Esophagus squamous epithelium (tissue), 4 donors: Measurements from ENCODE around the gene NHLH1.

Source experiments
- CTCF ChIP-seq, 6 experiments: fragments of 450-650 bp in 4 of 6; fragments of 200-600 bp in 2 of 6; sonication (generic) in 2 of 6; IDR thresholded peaks; one replicate each; pipeline ENCODE4 v1.5.1; 2016 to 2019; ENCODE audit warnings: antibody characterized with exemption in 6 of 6, mild to moderate bottlenecking in 4 of 6, moderate library complexity in 4 of 6
- POLR2A ChIP-seq, 4 donors: fragments of 450-650 bp; IDR thresholded peaks; one replicate each; pipeline ENCODE4 v1.6.1; 2017; ENCODE audit warnings: antibody characterized with exemption in 4 of 4, mild to moderate bottlenecking in 4 of 4, moderate library complexity in 3 of 4

GRCh38 chr1:160367934-160368923 is 1.4 kb downstream of the NHLH1 start:
- TF ChIP-seq CTCF (IDR thresholded peaks at IDR 0.05): no peak
- TF ChIP-seq POLR2A (IDR thresholded peaks at IDR 0.05): no peak
